K562 (cell line): ENCODE results near the gene SMG9. TPM values are rescaled to one million over a fixed set of nuclear protein-coding genes. Genes with fewer than 3 reads are reported as not detected.

Experiments
- ADNP ChIP-seq: fragments of 200-800 bp; sonication (Bioruptor generic); IDR thresholded peaks from 2 replicates; pipeline ENCODE4 v1.6.1; 2016; ENCODE audit warnings: missing genetic modification characterization, missing compliant biosample characterization
- BRCA1 ChIP-seq, 2 experiments: fragments of 450-650 bp in 1 of 2; sonication (generic) in 1 of 2; formaldehyde crosslinking in 1 of 2; IDR thresholded peaks; 2 replicates each; pipeline versions ENCODE4 v1.5.0 to v1.6.1; 2017 to 2020; ENCODE audit warnings: mild to moderate bottlenecking in 1 of 2, missing genetic modification reagents in 1 of 2
- CHCHD3 ChIP-seq: fragments of 250-450 bp; sonication (Bioruptor Pico); IDR thresholded peaks from 2 replicates; pipeline ENCODE4 v2.1.2; 2022; ENCODE audit warnings: mild to moderate bottlenecking
- DEAF1 ChIP-seq: fragments of 450-650 bp; formaldehyde crosslinking; IDR thresholded peaks from 2 replicates; pipeline ENCODE4 v1.4.0; 2020; ENCODE audit warnings: mild to moderate bottlenecking, moderate library complexity
- FOS ChIP-seq: IDR thresholded peaks from 3 replicates; pipeline ENCODE4 v1.6.1; 2011; ENCODE audit not compliant: insufficient read length; ENCODE audit errors: extremely low read depth
- FOXJ2 ChIP-seq: fragments of 200-800 bp; sonication (Bioruptor generic); IDR thresholded peaks from 2 replicates; pipeline ENCODE4 v1.6.1; 2016; ENCODE audit warnings: missing genetic modification characterization, missing compliant biosample characterization
- FOXK2 ChIP-seq, 2 experiments: fragments of 450-650 bp; IDR thresholded peaks in 1 of 2; conservative IDR thresholded peaks in 1 of 2; 2 replicates each; pipeline ENCODE4 v1.6.1; 2016; ENCODE audit warnings: low read depth in 2 of 2, mild to moderate bottlenecking in 1 of 2
- GTF2E2 ChIP-seq: fragments of 200-800 bp; sonication (Bioruptor generic); IDR thresholded peaks from 2 replicates; pipeline ENCODE4 v1.6.1; 2016; ENCODE audit warnings: missing genetic modification characterization, missing compliant biosample characterization
- MED1 ChIP-seq: sonication (generic); formaldehyde crosslinking; IDR thresholded peaks from 2 replicates; pipeline ENCODE4 v1.8.1; 2023; ENCODE audit warnings: missing genetic modification reagents, borderline replicate concordance
- MEF2D ChIP-seq: conservative IDR thresholded peaks from 2 replicates; pipeline ENCODE4 v1.6.1; 2016; ENCODE audit warnings: low read depth, missing genetic modification characterization, missing compliant biosample characterization
- NONO ChIP-seq, 2 experiments: fragments of 200-400 bp in 1 of 2; fragments of 450-650 bp in 1 of 2; formaldehyde crosslinking in 1 of 2; IDR thresholded peaks; 2 replicates each; pipeline ENCODE4 v1.6.1; 2017; ENCODE audit warnings: low read depth in 2 of 2, mild to moderate bottlenecking in 2 of 2, moderate library complexity in 2 of 2, low read length in 1 of 2
- NUFIP1 ChIP-seq: fragments of 450-650 bp; IDR thresholded peaks from 2 replicates; pipeline ENCODE4 v1.6.1; 2018; ENCODE audit not compliant: partially characterized antibody
- PCBP2 ChIP-seq: fragments of 200-400 bp; formaldehyde crosslinking; IDR thresholded peaks from 2 replicates; pipeline ENCODE4 v1.6.1; 2018; ENCODE audit warnings: low read length, low read depth, mild to moderate bottlenecking, moderate library complexity; ENCODE audit not compliant: poor library complexity, severe bottlenecking
- PHB ChIP-seq: fragments of 250-450 bp; sonication (Bioruptor Pico); IDR thresholded peaks from 2 replicates; pipeline ENCODE4 v1.5.0; 2021
- PREB ChIP-seq: sonication (generic); formaldehyde crosslinking; IDR thresholded peaks from 2 replicates; pipeline ENCODE4 v1.8.1; 2023; ENCODE audit warnings: mild to moderate bottlenecking, missing genetic modification reagents
- RBM22 ChIP-seq: fragments of 200-400 bp; formaldehyde crosslinking; IDR thresholded peaks from 2 replicates; pipeline ENCODE4 v1.6.1; 2018; ENCODE audit warnings: low read length, low read depth; ENCODE audit not compliant: poor library complexity, severe bottlenecking
- RFX7 ChIP-seq: fragments of 250-450 bp; sonication (Bioruptor Pico); IDR thresholded peaks from 2 replicates; pipeline ENCODE4 v1.5.1; 2021; ENCODE audit warnings: mild to moderate bottlenecking
- SP2 ChIP-seq: IDR thresholded peaks from 2 replicates; pipeline ENCODE4 v1.6.1; 2011; ENCODE audit warnings: mild to moderate bottlenecking, low read depth, low read length, moderate library complexity; ENCODE audit not compliant: poor library complexity, severe bottlenecking; ENCODE audit errors: extremely low read depth
- SRSF7 ChIP-seq: fragments of 200-400 bp; formaldehyde crosslinking; optimal IDR thresholded peaks from 2 replicates; pipeline ENCODE3; 2017; ENCODE audit warnings: mild to moderate bottlenecking, low read depth, low read length
- XRCC4 ChIP-seq: IDR thresholded peaks from one replicate; pipeline ENCODE4 v1.6.1; 2011; ENCODE audit not compliant: insufficient read depth, insufficient read length; ENCODE audit errors: extremely low read depth
- XRCC5 ChIP-seq: fragments of 200-400 bp; formaldehyde crosslinking; IDR thresholded peaks from 2 replicates; pipeline ENCODE4 v1.6.1; 2017; ENCODE audit warnings: low read depth, mild to moderate bottlenecking, low read length
- ZBTB7A ChIP-seq: IDR thresholded peaks from 2 replicates; pipeline ENCODE4 v1.6.1; 2011; ENCODE audit warnings: low read depth, mild to moderate bottlenecking, low read length, moderate library complexity, borderline replicate concordance; ENCODE audit not compliant: control insufficient read depth
- ZKSCAN1 ChIP-seq: fragments of 150-350 bp; IDR thresholded peaks from 2 replicates; pipeline ENCODE4 v1.6.1; 2016; ENCODE audit warnings: low read depth, low read length
- ZNF239 ChIP-seq: fragments of 250-450 bp; sonication (Bioruptor Pico); IDR thresholded peaks from 2 replicates; pipeline ENCODE4 v1.4.0; 2020; ENCODE audit warnings: mild to moderate bottlenecking
- ZNF277 ChIP-seq: fragments of 250-450 bp; sonication (Bioruptor Pico); IDR thresholded peaks from 2 replicates; pipeline ENCODE4 v1.8.0; 2022; ENCODE audit warnings: inconsistent platforms, mild to moderate bottlenecking, moderate library complexity, borderline replicate concordance
- ZNF766 ChIP-seq: fragments of 200-800 bp; sonication (Bioruptor generic); conservative IDR thresholded peaks from 2 replicates; pipeline ENCODE4 v1.6.1; 2016; ENCODE audit warnings: missing genetic modification characterization, missing compliant biosample characterization
- polyA plus RNA-seq, 8 experiments: library from polyadenylated mRNA; depleted of rRNA in 4 of 8; stranded (reverse) in 5 of 8; unstranded in 3 of 8; fragments of >200 nt; fragmentation: Nextera tagmentation in 2 of 8; fragmentation: Illumina TruSeq in 1 of 8; extraction: Ambion mirVana in 2 of 8; extraction: Trizol in 1 of 8; gene quantifications; 2 replicates each; pipeline versions ENCODE4 v1.2.1 to v1.2.3, GENCODE V29; 2011 to 2014; ENCODE audit warnings: inconsistent platforms in 1 of 8, missing spikeins in 1 of 8
- total RNA-seq, 7 experiments: library from RNA; depleted of rRNA in 6 of 7; stranded (reverse); fragments of >200 nt in 6 of 7; fragmentation: Illumina TruSeq in 2 of 7; extraction: Trizol in 2 of 7; gene quantifications; 2 replicates each; pipeline versions ENCODE4 v1.2.1 to v1.2.3, GENCODE V29; 2011 to 2021; ENCODE audit warnings: low replicate concordance in 1 of 7

Gene SMG9
- total and polyA plus RNA-seq, 9 of the 15 experiments (the other 6 are each of a cell fraction or from before 2014, with no cell fraction given), result 1.7 to 79.7 (median 40.2) TPM

- TF ChIP-seq PREB, result no peak
- TF ChIP-seq FOS, result no peak
- TF ChIP-seq NONO (IDR thresholded peaks at IDR 0.05; ENCODE audit: low read depth in 2 of 2, low read length in 1 of 2), result 0 out of 4 replicates have a peak, but pooled peaks of 1 of the 2 experiments have one; percentile 5
- no peak for TF ChIP-seq RFX7
- TF ChIP-seq ADNP, result peak; percentile 61; the same call in 1 of the 2 replicates
- TF ChIP-seq SRSF7, result no peak
- TF ChIP-seq GTF2E2, result no peak
- no peak for TF ChIP-seq PCBP2
- TF ChIP-seq ZNF277, result no peak
- TF ChIP-seq SP2, result no peak
- no peak for TF ChIP-seq FOXK2 (conservative IDR thresholded peaks at IDR 0.05 in 1 of 2, IDR thresholded peaks at IDR 0.05 in 1 of 2; ENCODE audit: low read depth in 2 of 2)
- TF ChIP-seq ZNF239 (CRISPR knock-in tag), result no peak
- TF ChIP-seq MEF2D (tag), result 0 out of 2 replicates have a peak, but pooled peaks have one; percentile 20
- no peak for TF ChIP-seq NUFIP1
- peak; percentile 62; the same call in 1 of the 2 replicates for TF ChIP-seq ZNF766 (CRISPR knock-in tag)
- peak; percentile 97 for TF ChIP-seq ZBTB7A
- TF ChIP-seq FOXJ2 (tag), result no peak
- TF ChIP-seq ZKSCAN1, result no peak
- no peak for TF ChIP-seq PHB
- TF ChIP-seq DEAF1 (CRISPR knock-in tag), result no peak
- TF ChIP-seq RBM22, result no peak
- TF ChIP-seq CHCHD3 (CRISPR knock-in tag), result no peak
- TF ChIP-seq BRCA1 (IDR thresholded peaks at IDR 0.05), result no peak
- TF ChIP-seq BRCA1 (CRISPR knock-in tag; IDR thresholded peaks at IDR 0.05), result no peak
- TF ChIP-seq MED1, result no peak
- TF ChIP-seq XRCC4, result no peak
- no peak for TF ChIP-seq XRCC5
Measured at GRCh38 chr19:43777163-43777695, 22.5 kb upstream of the SMG9 start (continued).
